HFFc6 (cell line): ENCODE measurements around the gene ACACB. TPM values are rescaled to one million over a fixed set of nuclear protein-coding genes. Genes with fewer than 3 reads are reported as not detected.

Source experiments
- DNase-seq: peaks from one replicate; pipeline ENCODE4 v3.0.0-alpha.2; 2018
- H3K27ac Mint-ChIP-seq: 2 replicates; pipeline ENCODE4 v1.8.0; 2020; ENCODE audit warnings: mild to moderate bottlenecking, mixed read lengths
- H3K27me3 Mint-ChIP-seq: 2 replicates; pipeline ENCODE4 v1.8.0; 2021; ENCODE audit warnings: mild to moderate bottlenecking, moderate library complexity, mixed read lengths; ENCODE audit not compliant: insufficient read depth
- H3K36me3 Mint-ChIP-seq: 2 replicates; pipeline ENCODE4 v1.8.0; 2021; ENCODE audit warnings: low read depth, mixed read lengths
- H3K4me1 Mint-ChIP-seq: 2 replicates; pipeline ENCODE4 v1.8.0; 2020; ENCODE audit warnings: low read depth, mixed read lengths
- H3K4me3 Mint-ChIP-seq: 2 replicates; pipeline ENCODE4 v1.8.0; 2020; ENCODE audit warnings: mild to moderate bottlenecking, moderate library complexity, mixed read lengths
- H3K9me3 Mint-ChIP-seq: 2 replicates; pipeline ENCODE4 v1.8.0; 2020; ENCODE audit warnings: mild to moderate bottlenecking, mixed read lengths
- CTCF ChIP-seq: fragments of 200-600 bp; sonication (generic); IDR thresholded peaks from 2 replicates; pipeline ENCODE4 v1.5.0; 2021; ENCODE audit warnings: antibody characterized with exemption, mild to moderate bottlenecking
- total RNA-seq, 6 experiments: library from RNA; stranded (reverse); fragmentation: NEBNext Ultra II Directional; extraction: Animal tissue kit (Norgen Biotek cat#: 25700); gene quantifications; 2 replicates in 1 of 6; 3 replicates in 5 of 6; pipeline ENCODE4 v1.2.3, GENCODE V29; 2021

Gene ACACB
- total RNA-seq, 6 experiments from 2014 or later, result 1.0 to 2.1 (median 1.3) TPM

DNA sequence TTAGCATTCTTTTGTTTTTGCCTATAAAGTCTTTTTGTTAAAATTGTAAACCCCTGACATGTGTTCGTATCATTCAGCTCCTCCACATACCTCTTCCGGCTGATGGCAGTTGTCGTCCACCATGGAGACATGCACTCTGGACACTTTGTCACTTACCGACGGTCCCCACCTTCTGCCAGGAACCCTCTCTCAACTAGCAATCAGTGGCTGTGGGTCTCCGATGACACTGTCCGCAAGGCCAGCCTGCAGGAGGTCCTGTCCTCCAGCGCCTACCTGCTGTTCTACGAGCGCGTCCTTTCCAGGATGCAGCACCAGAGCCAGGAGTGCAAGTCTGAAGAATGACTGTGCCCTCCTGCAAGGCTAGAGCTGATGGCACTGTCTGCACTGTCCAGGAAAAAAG lies 30.8 kb upstream of the ACACB start:
- Mint-ChIP-seq H3K4me3 (no peak overlapping the region), H3K36me3 (peaks cover 6% of the 10 kb centered on the region), H3K9me3 (no peaks in the 10 kb centered on the region), H3K4me1 (peaks cover 9% of the 10 kb centered on the region), H3K27me3 (no peaks in the 10 kb centered on the region; the same call in none of the 2 replicates), H3K27ac (no peak overlapping the region)
- DNase-seq, result no peak
- no peak for TF ChIP-seq CTCF

DNA sequence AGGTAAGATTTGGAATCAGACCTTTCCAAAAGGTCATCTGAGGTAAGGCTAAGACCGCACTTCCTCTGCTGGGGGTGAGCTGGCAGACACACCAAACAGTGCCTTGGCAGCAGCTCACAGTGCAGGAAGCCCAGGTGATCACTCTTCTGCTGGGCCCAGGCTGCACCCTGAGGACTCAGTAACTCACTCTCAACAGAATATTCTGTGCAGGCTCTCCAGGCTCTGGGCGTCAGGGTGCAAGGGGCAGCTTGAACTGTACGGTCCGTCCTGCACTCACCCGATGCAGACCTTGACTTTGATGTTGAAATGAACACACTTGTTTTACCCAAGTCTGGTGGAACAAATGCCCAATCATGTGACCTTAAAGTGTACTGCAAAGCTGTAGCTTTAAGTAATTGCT lies 29.1 kb upstream of the ACACB start:
- no peak for TF ChIP-seq CTCF
- Mint-ChIP-seq H3K4me3 (no peak overlapping the region), H3K36me3 (peaks cover 8% of the 10 kb centered on the region), H3K9me3 (no peaks in the 10 kb centered on the region), H3K4me1 (peaks cover 17% of the 10 kb centered on the region), H3K27me3 (no peaks in the 10 kb centered on the region; the same call in none of the 2 replicates), H3K27ac (no peak overlapping the region)
- DNase-seq, result no peak

GRCh38 chr12:109088818-109089217 lies 27.6 kb upstream of the ACACB start:
- no peak for DNase-seq
- H3K36me3 Mint-ChIP-seq, result peaks cover 13% of the 10 kb centered on the region
- no peak for TF ChIP-seq CTCF

GRCh38 chr12:109089683-109090082 lies 26.7 kb upstream of the ACACB start:
- Mint-ChIP-seq H3K4me3 (no peak overlapping the region), H3K9me3 (no peaks in the 10 kb centered on the region), H3K4me1 (peaks cover 33% of the 10 kb centered on the region), H3K36me3 (peaks cover 13% of the 10 kb centered on the region), H3K27ac (no peak overlapping the region), H3K27me3 (no peaks in the 10 kb centered on the region; the same call in none of the 2 replicates)
- TF ChIP-seq CTCF, result no peak
- DNase-seq, result no peak

More at GRCh38 chr12:109088818-109089217, 27.6 kb upstream of the ACACB start:
- H3K4me1 Mint-ChIP-seq, result peaks cover 33% of the 10 kb centered on the region
- H3K27ac Mint-ChIP-seq, result peak overlapping the region; percentile 1; the same call in 1 of the 2 replicates
- H3K9me3 Mint-ChIP-seq, result no peaks in the 10 kb centered on the region
- no peaks in the 10 kb centered on the region; the same call in none of the 2 replicates for H3K27me3 Mint-ChIP-seq
- H3K4me3 Mint-ChIP-seq, result no peak overlapping the region

DNA sequence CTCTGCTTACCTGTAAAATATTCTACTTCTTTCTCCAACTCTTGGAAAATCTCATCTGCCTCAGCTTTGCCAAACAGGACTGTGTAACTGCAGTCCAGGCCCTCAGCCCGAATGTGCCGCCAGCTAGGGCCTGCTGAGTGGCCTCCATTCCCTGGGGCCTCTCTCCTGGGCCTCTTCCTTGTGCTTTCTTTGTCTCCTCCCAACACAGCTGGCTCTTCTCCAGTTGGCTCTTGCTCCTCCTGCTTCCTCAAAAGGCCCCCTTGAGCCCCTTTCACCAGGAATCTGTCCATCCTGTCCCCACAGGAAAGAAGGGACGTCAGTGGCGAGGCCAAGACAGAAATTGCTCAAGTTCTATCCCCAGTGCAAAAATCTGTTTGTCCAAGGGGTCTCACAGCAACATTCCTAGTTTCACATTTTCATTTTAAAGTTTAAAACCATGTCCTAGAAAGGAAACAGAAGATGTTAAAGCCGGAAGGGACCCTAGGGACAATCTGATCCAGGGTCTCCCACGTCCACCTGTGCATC lies 23.8 kb upstream of the ACACB start:
- H3K27ac Mint-ChIP-seq, result peak overlapping the region; percentile 91

More for the DNA sequence above, 23.8 kb upstream of the ACACB start:
- Mint-ChIP-seq H3K36me3 (peaks cover 13% of the 10 kb centered on the region), H3K9me3 (no peaks in the 10 kb centered on the region), H3K4me1 (peaks cover 33% of the 10 kb centered on the region), H3K27me3 (no peaks in the 10 kb centered on the region; the same call in none of the 2 replicates), H3K4me3 (peak overlapping the region; percentile 91)
- no peak for TF ChIP-seq CTCF
- DNase-seq, result no peak
